ENCODE results near the gene RPTOR. TPM values are rescaled to one million over a fixed set of nuclear protein-coding genes. Genes with fewer than 3 reads are reported as not detected.

The RPTOR gene
- total RNA-seq, 1 experiment from 2014 or later = 66.7 TPM

DNA sequence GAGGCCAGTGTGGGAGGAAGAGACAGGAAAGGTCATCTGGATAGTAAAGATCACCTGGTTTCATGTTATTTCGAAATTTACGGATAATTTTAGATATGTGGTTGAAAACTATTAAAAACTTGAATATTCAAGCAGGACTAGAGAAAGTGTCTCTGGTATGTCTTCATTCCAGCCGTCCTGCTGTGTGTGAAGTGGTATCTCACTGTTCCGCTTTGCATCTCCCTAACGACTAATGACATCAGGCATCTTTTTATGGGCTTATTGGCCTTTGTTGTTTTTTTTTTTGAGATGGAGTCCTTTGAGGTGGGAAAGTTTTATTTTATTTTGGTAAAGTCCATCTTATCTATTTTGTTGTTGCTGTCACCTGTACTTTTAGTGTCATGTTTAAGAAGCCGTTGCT, 232.6 kb downstream of the RPTOR start:
- ChIA-PET POLR2A (no interaction called here), CTCF (no interaction called here)
- Mint-ChIP-seq H3K36me3 (ENCODE audit: insufficient read depth, unreplicated experiment) (peaks cover 25% of the 10 kb centered on the region), H3K27ac (ENCODE audit: unreplicated experiment) (no peak overlapping the region), H3K27me3 (ENCODE audit: insufficient read depth, unreplicated experiment) (no peaks in the 10 kb centered on the region), H3K4me1 (ENCODE audit: low read depth, unreplicated experiment) (peaks cover 6% of the 10 kb centered on the region), H3K4me3 (ENCODE audit: unreplicated experiment) (no peak overlapping the region), H3K9me3 (ENCODE audit: unreplicated experiment) (no peaks in the 10 kb centered on the region)
- no peaks in the 10 kb centered on the region for H3K4me1 ChIP-seq
- no TSS peak for BruUV-seq (replicated peaks)
- H3K9me3 ChIP-seq = no peaks in the 10 kb centered on the region
- intact Hi-C loops (cut with micrococcal nuclease; ENCODE audit: unreplicated experiment) = no loop called here
- DNase-seq = no peak
- TF ChIP-seq, protein P1, sequence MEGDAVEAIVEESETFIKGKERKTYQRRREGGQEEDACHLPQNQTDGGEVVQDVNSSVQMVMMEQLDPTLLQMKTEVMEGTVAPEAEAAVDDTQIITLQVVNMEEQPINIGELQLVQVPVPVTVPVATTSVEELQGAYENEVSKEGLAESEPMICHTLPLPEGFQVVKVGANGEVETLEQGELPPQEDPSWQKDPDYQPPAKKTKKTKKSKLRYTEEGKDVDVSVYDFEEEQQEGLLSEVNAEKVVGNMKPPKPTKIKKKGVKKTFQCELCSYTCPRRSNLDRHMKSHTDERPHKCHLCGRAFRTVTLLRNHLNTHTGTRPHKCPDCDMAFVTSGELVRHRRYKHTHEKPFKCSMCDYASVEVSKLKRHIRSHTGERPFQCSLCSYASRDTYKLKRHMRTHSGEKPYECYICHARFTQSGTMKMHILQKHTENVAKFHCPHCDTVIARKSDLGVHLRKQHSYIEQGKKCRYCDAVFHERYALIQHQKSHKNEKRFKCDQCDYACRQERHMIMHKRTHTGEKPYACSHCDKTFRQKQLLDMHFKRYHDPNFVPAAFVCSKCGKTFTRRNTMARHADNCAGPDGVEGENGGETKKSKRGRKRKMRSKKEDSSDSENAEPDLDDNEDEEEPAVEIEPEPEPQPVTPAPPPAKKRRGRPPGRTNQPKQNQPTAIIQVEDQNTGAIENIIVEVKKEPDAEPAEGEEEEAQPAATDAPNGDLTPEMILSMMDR (IDR thresholded peaks at IDR 0.05; ENCODE audit: insufficient read depth in 1 of 2, low read depth in 1 of 2, low read length in 1 of 2, severe bottlenecking in 1 of 2, unreplicated experiment in 1 of 2) = no peak
- 0 out of 2 replicates have a peak, but pooled peaks cover 1% of the 10 kb centered on the region for H3K36me3 ChIP-seq (ENCODE audit: control insufficient read depth, insufficient read depth, low read length)
- no peak overlapping the region for H3K4me3 ChIP-seq (ENCODE audit: low read depth, low read length)
- no peaks in the 10 kb centered on the region for H3K27me3 ChIP-seq (replicated peaks; ENCODE audit: control insufficient read depth, insufficient read depth, low read length)

DNA sequence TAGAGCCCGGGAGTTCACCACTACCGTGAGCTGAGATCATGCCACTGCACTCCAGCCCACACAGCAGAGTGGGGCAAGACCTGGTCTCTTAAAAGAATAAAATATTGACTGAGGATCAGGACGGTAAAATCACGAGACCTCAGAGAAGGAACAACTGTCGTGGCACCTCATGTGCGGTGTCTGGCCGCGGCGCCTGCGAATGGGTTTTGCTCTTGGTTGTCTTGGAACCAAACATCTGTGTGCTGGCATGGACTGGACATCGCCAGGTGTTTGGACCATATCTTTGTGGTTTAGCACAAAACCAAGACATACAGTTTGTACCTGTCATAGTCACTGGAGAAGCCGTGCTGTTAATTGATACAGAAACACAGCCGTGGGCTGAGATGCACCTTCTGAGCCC, 234.1 kb downstream of the RPTOR start:
- peaks cover 15% of the 10 kb centered on the region for H3K4me1 Mint-ChIP-seq (ENCODE audit: low read depth, unreplicated experiment)

DNA sequence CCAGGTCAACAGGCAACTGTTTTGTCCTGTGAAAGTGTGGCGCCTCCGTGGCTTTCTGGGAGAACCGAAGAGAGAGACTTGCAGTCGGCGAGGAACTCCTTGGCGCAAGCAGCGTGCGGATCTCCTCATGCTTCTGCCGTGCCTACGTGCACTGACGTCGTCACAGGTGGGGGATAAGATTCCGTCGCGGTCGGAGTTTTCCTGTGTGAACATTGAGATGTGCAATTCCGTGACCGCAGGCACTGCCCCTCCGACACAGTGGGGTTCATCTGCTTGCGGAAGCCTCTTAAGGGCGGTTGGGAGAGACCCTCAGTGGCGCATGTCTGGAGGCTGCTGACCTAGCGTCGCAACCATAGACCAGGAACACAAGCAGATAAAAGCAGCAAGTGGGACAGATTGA, 234.7 kb downstream of the RPTOR start:
- H3K27ac Mint-ChIP-seq (ENCODE audit: unreplicated experiment) = no peak overlapping the region
- Histone ChIP-seq H3K27me3 (replicated peaks; ENCODE audit: control insufficient read depth, insufficient read depth, low read length) (no peaks in the 10 kb centered on the region), H3K9me3 (no peaks in the 10 kb centered on the region), H3K4me1 (no peaks in the 10 kb centered on the region), H3K36me3 (ENCODE audit: control insufficient read depth, insufficient read depth, low read length) (0 out of 2 replicates have a peak, but pooled peaks cover 1% of the 10 kb centered on the region), H3K4me3 (ENCODE audit: low read depth, low read length) (no peak overlapping the region)
- ChIA-PET CTCF (no interaction called here), POLR2A (no interaction called here)
- no peaks in the 10 kb centered on the region for H3K9me3 Mint-ChIP-seq (ENCODE audit: unreplicated experiment)
- H3K27me3 Mint-ChIP-seq (ENCODE audit: insufficient read depth, unreplicated experiment) = no peaks in the 10 kb centered on the region
- no peak overlapping the region for H3K4me3 Mint-ChIP-seq (ENCODE audit: unreplicated experiment)
- H3K36me3 Mint-ChIP-seq (ENCODE audit: insufficient read depth, unreplicated experiment) = peaks cover 25% of the 10 kb centered on the region
- H3K4me1 Mint-ChIP-seq (ENCODE audit: low read depth, unreplicated experiment) = peaks cover 15% of the 10 kb centered on the region
- BruUV-seq (replicated peaks) = no TSS peak
- TF ChIP-seq, protein P1 (IDR thresholded peaks at IDR 0.05; ENCODE audit: insufficient read depth in 1 of 2, low read depth in 1 of 2, low read length in 1 of 2, severe bottlenecking in 1 of 2, unreplicated experiment in 1 of 2) = no peak
- intact Hi-C loops (cut with micrococcal nuclease; ENCODE audit: unreplicated experiment) = no loop called here
- no peak for DNase-seq

More for the DNA sequence above, 234.1 kb downstream of the RPTOR start:
- Histone ChIP-seq H3K4me1 (no peaks in the 10 kb centered on the region), H3K27me3 (replicated peaks; ENCODE audit: control insufficient read depth, insufficient read depth, low read length) (no peaks in the 10 kb centered on the region), H3K9me3 (no peaks in the 10 kb centered on the region), H3K36me3 (ENCODE audit: control insufficient read depth, insufficient read depth, low read length) (0 out of 2 replicates have a peak, but pooled peaks cover 1% of the 10 kb centered on the region), H3K4me3 (ENCODE audit: low read depth, low read length) (no peak overlapping the region)
- ChIA-PET POLR2A (no interaction called here), CTCF (no interaction called here)
- no TSS peak for BruUV-seq (replicated peaks)
- TF ChIP-seq, protein P1 (IDR thresholded peaks at IDR 0.05; ENCODE audit: insufficient read depth in 1 of 2, low read depth in 1 of 2, low read length in 1 of 2, severe bottlenecking in 1 of 2, unreplicated experiment in 1 of 2) = no peak
- Mint-ChIP-seq H3K27ac (ENCODE audit: unreplicated experiment) (no peak overlapping the region), H3K36me3 (ENCODE audit: insufficient read depth, unreplicated experiment) (peaks cover 25% of the 10 kb centered on the region), H3K9me3 (ENCODE audit: unreplicated experiment) (no peaks in the 10 kb centered on the region), H3K4me3 (ENCODE audit: unreplicated experiment) (no peak overlapping the region), H3K27me3 (ENCODE audit: insufficient read depth, unreplicated experiment) (no peaks in the 10 kb centered on the region)
- no peak for DNase-seq
- intact Hi-C loops (cut with micrococcal nuclease; ENCODE audit: unreplicated experiment) = no loop called here
